ENCODE measurements around the gene APOL2. TPM values are rescaled to one million over a fixed set of nuclear protein-coding genes. Genes with fewer than 3 reads are reported as not detected.
"Not testable (repeated sequence)": the region's sequence is repeated elsewhere in the genome, so short reads cannot be mapped to it uniquely, and the experiment has no call there.

Gene APOL2
- total and polyA plus RNA-seq, 9 donors: 13.6 to 38.1 (median 28.2) TPM

- TF ChIP-seq CTCF (IDR thresholded peaks at IDR 0.05) (peak; percentile 52 to 76 (median 63)), EP300 (IDR thresholded peaks at IDR 0.05) (no peak)
- H3K27me3 ChIP-seq: no peaks in the 10 kb centered on the region
- no peaks in the 10 kb centered on the region for H3K4me1 ChIP-seq (ENCODE audit: insufficient read depth)
- H3K4me3 ChIP-seq: no peak overlapping the region
- WGBS, 3 donors: 26 to 31% (median 28%) methylated on average over 18 of the region's 18 CpGs
- intact Hi-C loops (cut with DNase I): no loop called here
- peak in 4 of 5 donors; percentile 57 to 74 (median 66) for DNase-seq
- H3K36me3 ChIP-seq: no peaks in the 10 kb centered on the region
- H3K9me3 ChIP-seq: no peaks in the 10 kb centered on the region
- no peak overlapping the region for H3K27ac ChIP-seq
Measured at GRCh38 chr22:36277482-36278291, 38.4 kb upstream of the APOL2 start.

- H3K27ac ChIP-seq: no peak overlapping the region
- no peak overlapping the region for H3K4me3 ChIP-seq
- DNase-seq: no peak
- no peaks in the 10 kb centered on the region for H3K4me1 ChIP-seq (ENCODE audit: insufficient read depth)
- intact Hi-C loops (cut with DNase I): no loop called here
- no peaks in the 10 kb centered on the region for H3K36me3 ChIP-seq
- 84 to 88% (median 87%) methylated on average over 5 of the region's 5 CpGs for WGBS, 3 donors
- H3K9me3 ChIP-seq: no peaks in the 10 kb centered on the region
- TF ChIP-seq EP300 (IDR thresholded peaks at IDR 0.05) (no peak), POLR2A (IDR thresholded peaks at IDR 0.05) (no peak), CTCF (IDR thresholded peaks at IDR 0.05) (no peak)
- H3K27me3 ChIP-seq: no peaks in the 10 kb centered on the region
Measured at GRCh38 chr22:36274531-36274930, 35.2 kb upstream of the APOL2 start.

GRCh38 chr22:36271951-36272350 is 32.6 kb upstream of the APOL2 start:
- H3K4me1 ChIP-seq (ENCODE audit: insufficient read depth); H3K27ac ChIP-seq; H3K4me3 ChIP-seq; H3K9me3 ChIP-seq; H3K36me3 ChIP-seq; DNase-seq; H3K27me3 ChIP-seq; intact Hi-C loops (cut with DNase I): not testable (repeated sequence)
- 82 to 88% (median 88%) methylated on average over 5 of the region's 5 CpGs for WGBS, 3 donors

- 69 to 70% (median 70%) methylated on average over 7 of the region's 7 CpGs for WGBS, 3 donors
- H3K9me3 ChIP-seq, DNase-seq: not testable (repeated sequence)
Measured at GRCh38 chr22:36271231-36271630, 31.9 kb upstream of the APOL2 start.

GRCh38 chr22:36267896-36268485 is 28.7 kb upstream of the APOL2 start:
- 92 to 93% (median 92%) methylated on average over 11 of the region's 11 CpGs for WGBS, 3 donors
- no peaks in the 10 kb centered on the region for H3K36me3 ChIP-seq
- no peak for TF ChIP-seq POLR2A (IDR thresholded peaks at IDR 0.05)
- no peak for TF ChIP-seq CTCF (IDR thresholded peaks at IDR 0.05)
- no peak for TF ChIP-seq EP300 (IDR thresholded peaks at IDR 0.05)
- no peak overlapping the region for H3K4me3 ChIP-seq
- H3K4me1 ChIP-seq (ENCODE audit: insufficient read depth): peaks cover 3% of the 10 kb centered on the region
- no peaks in the 10 kb centered on the region for H3K27me3 ChIP-seq
- no peak overlapping the region for H3K27ac ChIP-seq
- H3K9me3 ChIP-seq: no peaks in the 10 kb centered on the region
- DNase-seq: no peak
- intact Hi-C loops (cut with DNase I): no loop called here

More at GRCh38 chr22:36271231-36271630, 31.9 kb upstream of the APOL2 start:
- intact Hi-C loops (cut with DNase I); H3K27me3 ChIP-seq; H3K36me3 ChIP-seq; H3K4me3 ChIP-seq; H3K27ac ChIP-seq; H3K4me1 ChIP-seq (ENCODE audit: insufficient read depth): not testable (repeated sequence)

All from ovary (tissue), 9 donors.